Activated gamma-delta T cell (primary cell): ENCODE data around the gene TNRC18.
"Not testable (repeated sequence)": the region's sequence is repeated elsewhere in the genome, so short reads cannot be mapped to it uniquely, and the experiment has no call there.

Experiments
- DNase-seq: peaks from one replicate; lab custom pipeline; 2025; lab: John Stamatoyannopoulos, UW

Gene TNRC18

GRCh38 chr7:5291301-5291700, 132.3 kb downstream of the TNRC18 start:
- no peak for DNase-seq

GRCh38 chr7:5289355-5289754, 134.3 kb downstream of the TNRC18 start:
- no peak for DNase-seq

GRCh38 chr7:5288560-5288959, 135.1 kb downstream of the TNRC18 start:
- DNase-seq: not testable (repeated sequence)

- DNase-seq: no peak
Observed at GRCh38 chr7:5287802-5288201, 135.8 kb downstream of the TNRC18 start.

GRCh38 chr7:5287373-5287772, 136.3 kb downstream of the TNRC18 start:
- not testable (repeated sequence) for DNase-seq

GRCh38 chr7:5286933-5287332, 136.7 kb downstream of the TNRC18 start:
- DNase-seq: no peak

GRCh38 chr7:5284304-5285281, 139.0 kb downstream of the TNRC18 start:
- DNase-seq: no peak

- no peak for DNase-seq
Observed at GRCh38 chr7:5283421-5284303, 140.0 kb downstream of the TNRC18 start.

GRCh38 chr7:5282543-5283316, 140.9 kb downstream of the TNRC18 start, which contains the start of gene SLC29A4:
Gene SLC29A4 (plus strand): TSS chr7:5282943. CDS start chr7:5287817, 4,874 bp downstream.
- no peak for DNase-seq

GRCh38 chr7:5281598-5282500, 141.8 kb downstream of the TNRC18 start:
- not testable (repeated sequence) for DNase-seq

GRCh38 chr7:5279734-5280133, 143.9 kb downstream of the TNRC18 start:
- no peak for DNase-seq

GRCh38 chr7:5278766-5279165, 144.9 kb downstream of the TNRC18 start:
- no peak for DNase-seq

GRCh38 chr7:5276611-5277010, 147.0 kb downstream of the TNRC18 start:
- no peak for DNase-seq

- not testable (repeated sequence) for DNase-seq
Observed at GRCh38 chr7:5276123-5276522, 147.5 kb downstream of the TNRC18 start.

- not testable (repeated sequence) for DNase-seq
Observed at GRCh38 chr7:5275510-5275909, 148.1 kb downstream of the TNRC18 start.

GRCh38 chr7:5274985-5275431, 148.6 kb downstream of the TNRC18 start:
- DNase-seq: not testable (repeated sequence)

GRCh38 chr7:5274441-5274840, 149.2 kb downstream of the TNRC18 start:
- no peak for DNase-seq

- DNase-seq: not testable (repeated sequence)
Observed at GRCh38 chr7:5273831-5274405, 149.7 kb downstream of the TNRC18 start.

GRCh38 chr7:5270788-5271187, 152.8 kb downstream of the TNRC18 start:
- DNase-seq: no peak
